Ishikawa (cell line): ENCODE results near the gene WNT8B.

Experiments used
- CEBPB ChIP-seq: IDR thresholded peaks from 2 replicates; pipeline ENCODE4 v1.6.1; 2012
- CREB1 ChIP-seq: IDR thresholded peaks from 2 replicates; pipeline ENCODE4 v1.6.1; 2012; ENCODE audit warnings: low read depth
- EGR1 ChIP-seq: IDR thresholded peaks from 2 replicates; pipeline ENCODE4 v1.6.1; 2012
- EP300 ChIP-seq: IDR thresholded peaks from 2 replicates; pipeline ENCODE4 v1.6.1; 2012; ENCODE audit warnings: borderline replicate concordance
- FOXM1 ChIP-seq: IDR thresholded peaks from 2 replicates; pipeline ENCODE4 v1.6.1; 2012; ENCODE audit warnings: low read depth, borderline replicate concordance
- NFIC ChIP-seq: IDR thresholded peaks from 2 replicates; pipeline ENCODE4 v1.6.1; 2012
- RAD21 ChIP-seq: IDR thresholded peaks from 2 replicates; pipeline ENCODE4 v1.6.1; 2012; ENCODE audit warnings: low read depth
- REST ChIP-seq: IDR thresholded peaks from 2 replicates; pipeline ENCODE4 v1.6.1; 2012; ENCODE audit warnings: low read depth, mild to moderate bottlenecking
- TAF1 ChIP-seq: IDR thresholded peaks from 2 replicates; pipeline ENCODE4 v1.6.1; 2012; ENCODE audit warnings: low read depth, mild to moderate bottlenecking
- TCF12 ChIP-seq: IDR thresholded peaks from 2 replicates; pipeline ENCODE4 v1.6.1; 2012; ENCODE audit warnings: low read depth
- TEAD4 ChIP-seq: IDR thresholded peaks from 2 replicates; pipeline ENCODE4 v1.6.1; 2012
- YY1 ChIP-seq: IDR thresholded peaks from 2 replicates; pipeline ENCODE4 v1.6.1; 2012; ENCODE audit warnings: low read depth
- ZBTB7A ChIP-seq: IDR thresholded peaks from 2 replicates; pipeline ENCODE4 v1.6.1; 2012; ENCODE audit warnings: low read depth
- TF ChIP-seq, protein P1 (sequence below): IDR thresholded peaks from 2 replicates; pipeline ENCODE4 v1.6.1; 2012
- TF ChIP-seq, protein P2 (sequence below): IDR thresholded peaks from 2 replicates; pipeline ENCODE4 v1.6.1; 2012

Gene WNT8B

GRCh38 chr10:100482181-100482833 is 19.5 kb downstream of the WNT8B start:
- TF ChIP-seq YY1 (0 out of 2 replicates have a peak, but pooled peaks have one; percentile 9), REST (no peak), RAD21 (peak; percentile 58), EGR1 (no peak), TAF1 (0 out of 2 replicates have a peak, but pooled peaks have one; percentile 26), TCF12 (peak; percentile 61; the same call in 1 of the 2 replicates), TEAD4 (no peak), CEBPB (no peak), FOXM1 (no peak), CREB1 (no peak), EP300 (no peak), NFIC (no peak), ZBTB7A (no peak; the same call in 1 of the 2 replicates)
- TF ChIP-seq, protein P1, sequence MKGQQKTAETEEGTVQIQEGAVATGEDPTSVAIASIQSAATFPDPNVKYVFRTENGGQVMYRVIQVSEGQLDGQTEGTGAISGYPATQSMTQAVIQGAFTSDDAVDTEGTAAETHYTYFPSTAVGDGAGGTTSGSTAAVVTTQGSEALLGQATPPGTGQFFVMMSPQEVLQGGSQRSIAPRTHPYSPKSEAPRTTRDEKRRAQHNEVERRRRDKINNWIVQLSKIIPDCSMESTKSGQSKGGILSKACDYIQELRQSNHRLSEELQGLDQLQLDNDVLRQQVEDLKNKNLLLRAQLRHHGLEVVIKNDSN: no peak
- TF ChIP-seq, protein P2, sequence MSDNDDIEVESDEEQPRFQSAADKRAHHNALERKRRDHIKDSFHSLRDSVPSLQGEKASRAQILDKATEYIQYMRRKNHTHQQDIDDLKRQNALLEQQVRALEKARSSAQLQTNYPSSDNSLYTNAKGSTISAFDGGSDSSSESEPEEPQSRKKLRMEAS: peak; percentile 19; the same call in 1 of the 2 replicates

GRCh38 chr10:100482834-100483185 is 20.0 kb downstream of the WNT8B start:
- TF ChIP-seq TAF1 (no peak), EGR1 (no peak), CREB1 (no peak), REST (no peak)
- TF ChIP-seq, protein P2: no peak

DNA sequence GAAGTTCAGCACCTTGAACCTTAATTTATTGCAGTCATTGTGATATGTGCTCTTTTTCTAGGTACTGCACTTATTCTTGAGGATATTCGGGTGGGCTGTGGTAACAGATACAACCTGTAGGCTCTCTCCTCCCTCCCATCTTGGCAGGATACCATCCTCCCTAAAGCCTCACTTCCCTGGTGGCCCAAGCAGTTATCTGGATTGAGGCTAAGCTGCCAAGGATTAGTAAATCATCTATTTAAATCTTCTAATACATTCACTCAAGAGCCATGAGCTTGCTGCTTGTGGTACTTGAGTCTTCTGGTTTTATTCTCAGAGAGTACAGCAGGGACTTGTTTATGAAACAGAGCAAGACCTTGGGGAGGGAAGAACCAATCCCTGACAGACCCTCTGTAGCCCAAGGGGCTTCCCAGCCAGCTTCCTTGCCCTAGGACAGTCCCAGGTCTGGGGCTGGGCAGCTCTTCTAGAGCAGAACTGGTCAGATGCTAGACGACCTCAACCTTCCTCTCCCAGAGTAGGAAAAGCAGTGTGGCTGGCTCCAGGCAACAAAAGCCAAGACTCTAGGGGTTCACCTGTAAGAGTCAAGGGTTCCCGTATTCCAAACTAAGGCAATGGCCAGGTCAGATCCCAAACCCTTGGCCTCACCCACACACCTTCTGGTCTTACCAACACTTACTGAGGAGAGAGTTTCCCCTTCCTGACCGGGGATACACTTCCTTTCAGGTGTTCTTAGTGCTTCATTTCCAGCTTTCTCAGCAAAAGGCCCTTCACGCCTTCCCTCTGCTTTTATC is 21.3 kb downstream of the WNT8B start:
- TF ChIP-seq REST: no peak
- TF ChIP-seq TEAD4: no peak
- no peak for TF ChIP-seq CEBPB
- TF ChIP-seq ZBTB7A: no peak
- TF ChIP-seq TCF12: no peak
- TF ChIP-seq EP300: no peak
- no peak for TF ChIP-seq CREB1
- TF ChIP-seq YY1: no peak
- no peak for TF ChIP-seq NFIC
- TF ChIP-seq FOXM1: no peak
- TF ChIP-seq, protein P1: no peak
- no peak for TF ChIP-seq RAD21
- TF ChIP-seq EGR1: no peak
- TF ChIP-seq TAF1: no peak
- TF ChIP-seq, protein P2: no peak

DNA sequence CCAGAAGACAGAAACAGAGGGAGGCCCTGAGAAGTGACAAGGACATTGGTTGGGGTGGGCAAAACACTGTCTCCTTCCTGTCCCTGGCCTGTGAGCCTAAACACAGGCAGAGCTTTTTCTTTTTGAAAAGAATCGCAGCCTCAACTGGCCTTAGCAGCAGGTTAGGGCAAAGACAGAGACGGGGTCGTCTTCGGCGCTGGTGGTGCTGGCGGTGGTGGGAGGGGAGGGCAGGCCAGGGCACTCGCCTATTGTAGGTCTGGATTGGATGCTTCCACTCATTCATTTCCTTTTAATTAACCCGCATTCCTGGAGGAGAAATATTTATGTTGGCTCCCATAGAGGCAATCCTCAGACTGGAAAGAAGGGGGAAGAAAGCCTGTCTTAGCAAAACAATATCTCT is 22.6 kb downstream of the WNT8B start:
- TF ChIP-seq ZBTB7A (no peak), CEBPB (no peak)
